Lower leg skin (tissue), 3 donors: Measurements from ENCODE around the gene VGLL3.

Experiments
- POLR2A ChIP-seq, 2 donors: fragments of 450-650 bp; IDR thresholded peaks; one replicate each; pipeline ENCODE4 v1.6.1; 2016 to 2017; ENCODE audit warnings: antibody characterized with exemption in 2 of 2, mild to moderate bottlenecking in 1 of 2, moderate library complexity in 1 of 2
- TF ChIP-seq, protein P1 (sequence below), 3 donors: fragments of 450-650 bp; IDR thresholded peaks; one replicate each; pipeline ENCODE4 v1.5.1; 2016; ENCODE audit warnings: antibody characterized with exemption in 3 of 3, mild to moderate bottlenecking in 3 of 3, moderate library complexity in 2 of 3

DNA sequence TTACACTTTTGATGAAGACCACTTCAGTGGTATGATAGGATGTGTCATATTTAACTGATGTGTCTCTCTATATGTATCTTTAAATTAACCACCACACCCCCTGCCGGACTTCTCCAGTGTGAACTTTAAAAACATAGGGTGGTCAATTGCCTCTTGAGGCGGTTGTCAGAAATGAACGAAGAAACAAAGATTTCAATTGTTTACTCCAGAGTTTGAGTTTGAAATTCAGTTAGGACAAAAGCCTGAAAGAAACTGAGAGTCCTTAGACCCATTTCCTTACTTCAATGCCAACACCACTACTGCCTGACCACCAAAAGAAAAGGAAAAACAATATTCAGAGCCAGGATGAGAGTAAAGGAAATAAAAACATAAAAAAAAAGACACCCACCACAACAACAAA is 40.2 kb downstream of the VGLL3 start:
- TF ChIP-seq, protein P1, sequence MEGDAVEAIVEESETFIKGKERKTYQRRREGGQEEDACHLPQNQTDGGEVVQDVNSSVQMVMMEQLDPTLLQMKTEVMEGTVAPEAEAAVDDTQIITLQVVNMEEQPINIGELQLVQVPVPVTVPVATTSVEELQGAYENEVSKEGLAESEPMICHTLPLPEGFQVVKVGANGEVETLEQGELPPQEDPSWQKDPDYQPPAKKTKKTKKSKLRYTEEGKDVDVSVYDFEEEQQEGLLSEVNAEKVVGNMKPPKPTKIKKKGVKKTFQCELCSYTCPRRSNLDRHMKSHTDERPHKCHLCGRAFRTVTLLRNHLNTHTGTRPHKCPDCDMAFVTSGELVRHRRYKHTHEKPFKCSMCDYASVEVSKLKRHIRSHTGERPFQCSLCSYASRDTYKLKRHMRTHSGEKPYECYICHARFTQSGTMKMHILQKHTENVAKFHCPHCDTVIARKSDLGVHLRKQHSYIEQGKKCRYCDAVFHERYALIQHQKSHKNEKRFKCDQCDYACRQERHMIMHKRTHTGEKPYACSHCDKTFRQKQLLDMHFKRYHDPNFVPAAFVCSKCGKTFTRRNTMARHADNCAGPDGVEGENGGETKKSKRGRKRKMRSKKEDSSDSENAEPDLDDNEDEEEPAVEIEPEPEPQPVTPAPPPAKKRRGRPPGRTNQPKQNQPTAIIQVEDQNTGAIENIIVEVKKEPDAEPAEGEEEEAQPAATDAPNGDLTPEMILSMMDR (IDR thresholded peaks at IDR 0.05), result no peak
- TF ChIP-seq POLR2A (IDR thresholded peaks at IDR 0.05), result no peak
